ENCODE results near the gene HOXA5. TPM values are rescaled to one million over a fixed set of nuclear protein-coding genes. Genes with fewer than 3 reads are reported as not detected.

HOXA5 gene
- total RNA-seq, 2 donors from 2014 or later = 0.99 to 2.6 TPM

DNA sequence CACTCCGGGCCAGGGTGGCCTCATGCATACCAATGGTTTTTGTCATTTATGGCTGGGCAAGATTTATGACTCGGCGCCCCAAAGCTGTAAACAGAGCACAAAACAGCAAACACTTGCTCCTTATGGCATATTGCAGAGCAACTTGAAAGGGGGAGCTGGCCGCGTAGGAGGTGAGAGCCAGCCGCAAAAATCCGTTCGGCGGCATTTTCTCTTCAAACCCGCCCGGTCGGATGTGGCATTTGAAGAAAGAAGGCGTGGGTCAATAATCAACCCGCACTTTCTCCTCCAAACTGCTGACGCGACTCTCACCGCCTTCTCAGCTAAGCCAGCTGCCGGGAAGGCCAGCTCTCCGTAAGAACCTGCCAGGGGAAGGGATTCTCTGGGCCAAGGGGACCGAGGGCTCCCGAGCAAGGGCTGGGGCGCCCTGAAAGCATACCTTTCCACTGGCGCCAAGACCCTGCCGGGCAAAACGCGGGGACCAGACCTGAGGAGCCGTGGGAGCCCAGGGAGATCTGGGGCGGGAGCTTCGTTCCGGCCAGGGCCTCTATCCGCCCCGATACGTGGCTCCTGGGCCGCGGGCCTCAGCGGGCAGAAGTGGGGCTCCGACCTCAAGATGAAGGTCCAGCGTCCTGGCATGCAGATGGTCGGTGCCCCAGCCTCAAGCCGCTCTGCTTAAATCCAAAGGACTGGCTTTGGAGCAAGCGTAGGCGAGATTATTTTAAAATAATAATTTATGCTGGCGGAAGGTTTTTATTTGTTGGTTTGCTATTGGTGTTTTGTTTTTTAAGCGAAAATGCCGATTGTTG, 28.1 kb downstream of the HOXA5 start:
- no peak for DNase-seq
- TF ChIP-seq CTCF (IDR thresholded peaks at IDR 0.05) (no peak), POLR2A (IDR thresholded peaks at IDR 0.05) (no peak)
- Histone ChIP-seq H3K9me3 (no peaks in the 10 kb centered on the region), H3K36me3 (replicated peaks in 1 of 2; ENCODE audit: insufficient read depth in 1 of 2, low read depth in 2 of 2) (no peaks in the 10 kb centered on the region), H3K4me3 (no peak overlapping the region), H3K4me1 (peaks cover 8% of the 10 kb centered on the region), H3K27ac (peak overlapping the region in 3 of 4 donors; percentile 30 to 62 (median 56)), H3K27me3 (peaks cover 5 to 21% of the 10 kb centered on the region in 2 donors)
- intact Hi-C loops (cut with DNase I) = no loop called here
- ATAC-seq = no peak
- 16% methylated on average over 28 to 41 of the region's 45 CpGs for WGBS, 2 donors

GRCh38 chr7:27114881-27115220, 28.6 kb downstream of the HOXA5 start:
- no peak for DNase-seq
- intact Hi-C loops (cut with DNase I) = no loop called here
- no peak for ATAC-seq
- Histone ChIP-seq H3K4me3 (no peak overlapping the region), H3K9me3 (no peaks in the 10 kb centered on the region), H3K27ac (peak overlapping the region in 3 of 4 donors; percentile 30 to 62 (median 56)), H3K4me1 (peaks cover 8% of the 10 kb centered on the region), H3K27me3 (peaks cover 5 to 21% of the 10 kb centered on the region in 2 donors), H3K36me3 (replicated peaks in 1 of 2; ENCODE audit: insufficient read depth in 1 of 2, low read depth in 2 of 2) (no peaks in the 10 kb centered on the region)
- TF ChIP-seq POLR2A (IDR thresholded peaks at IDR 0.05) (no peak), CTCF (IDR thresholded peaks at IDR 0.05) (no peak)
- 29 to 39% methylated on average over 6 of the region's 6 CpGs for WGBS, 2 donors

DNA sequence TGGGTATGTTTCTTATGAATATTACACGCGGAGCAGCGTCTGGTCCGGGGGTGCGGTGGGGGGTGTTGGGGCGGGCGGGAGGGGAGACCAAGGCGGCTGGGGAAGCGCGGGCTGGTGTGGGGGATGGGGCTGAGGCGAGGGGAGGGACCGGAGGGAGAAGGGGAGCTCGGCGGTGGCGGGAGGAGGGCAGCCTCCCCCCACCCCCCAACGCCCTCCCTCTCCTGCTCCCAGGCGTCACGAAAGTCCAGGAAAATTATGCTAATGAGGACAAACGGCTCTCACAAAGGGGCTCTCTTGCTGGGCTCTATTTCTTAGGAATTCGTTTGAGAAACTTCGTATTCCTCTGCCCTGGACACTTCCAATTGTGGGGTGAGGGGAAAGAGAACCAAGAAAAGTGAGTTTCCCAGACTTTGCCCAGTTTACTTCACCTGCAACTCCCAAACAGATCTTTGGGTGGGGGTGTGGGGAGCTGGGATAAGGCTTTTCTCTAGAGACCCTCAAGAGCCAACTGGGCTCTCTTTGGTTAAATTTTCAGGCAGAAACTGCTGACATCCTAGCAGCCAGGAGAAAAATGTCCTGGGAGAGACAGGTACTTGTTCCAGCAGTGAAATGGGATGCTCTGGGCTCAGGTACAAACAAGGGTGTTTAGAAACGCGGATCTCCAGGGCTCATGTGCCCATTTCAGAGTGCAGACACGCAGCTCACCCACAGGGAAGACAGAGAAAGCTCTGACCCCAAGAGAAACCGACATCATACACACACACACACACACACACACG, 29.3 kb downstream of the HOXA5 start:
- Histone ChIP-seq H3K4me3 (no peak overlapping the region), H3K36me3 (replicated peaks in 1 of 2; ENCODE audit: insufficient read depth in 1 of 2, low read depth in 2 of 2) (no peaks in the 10 kb centered on the region), H3K4me1 (peaks cover 8% of the 10 kb centered on the region), H3K9me3 (no peaks in the 10 kb centered on the region), H3K27me3 (peaks cover 5 to 21% of the 10 kb centered on the region in 2 donors), H3K27ac (peak overlapping the region; percentile 4 to 62 (median 46))
- ATAC-seq (no peak), DNase-seq (no peak)
- WGBS, 2 donors = 11 to 18% methylated on average over 14 to 19 of the region's 26 CpGs
- intact Hi-C loops (cut with DNase I) = no loop called here
- TF ChIP-seq CTCF (IDR thresholded peaks at IDR 0.05) (no peak), POLR2A (IDR thresholded peaks at IDR 0.05) (no peak)

DNA sequence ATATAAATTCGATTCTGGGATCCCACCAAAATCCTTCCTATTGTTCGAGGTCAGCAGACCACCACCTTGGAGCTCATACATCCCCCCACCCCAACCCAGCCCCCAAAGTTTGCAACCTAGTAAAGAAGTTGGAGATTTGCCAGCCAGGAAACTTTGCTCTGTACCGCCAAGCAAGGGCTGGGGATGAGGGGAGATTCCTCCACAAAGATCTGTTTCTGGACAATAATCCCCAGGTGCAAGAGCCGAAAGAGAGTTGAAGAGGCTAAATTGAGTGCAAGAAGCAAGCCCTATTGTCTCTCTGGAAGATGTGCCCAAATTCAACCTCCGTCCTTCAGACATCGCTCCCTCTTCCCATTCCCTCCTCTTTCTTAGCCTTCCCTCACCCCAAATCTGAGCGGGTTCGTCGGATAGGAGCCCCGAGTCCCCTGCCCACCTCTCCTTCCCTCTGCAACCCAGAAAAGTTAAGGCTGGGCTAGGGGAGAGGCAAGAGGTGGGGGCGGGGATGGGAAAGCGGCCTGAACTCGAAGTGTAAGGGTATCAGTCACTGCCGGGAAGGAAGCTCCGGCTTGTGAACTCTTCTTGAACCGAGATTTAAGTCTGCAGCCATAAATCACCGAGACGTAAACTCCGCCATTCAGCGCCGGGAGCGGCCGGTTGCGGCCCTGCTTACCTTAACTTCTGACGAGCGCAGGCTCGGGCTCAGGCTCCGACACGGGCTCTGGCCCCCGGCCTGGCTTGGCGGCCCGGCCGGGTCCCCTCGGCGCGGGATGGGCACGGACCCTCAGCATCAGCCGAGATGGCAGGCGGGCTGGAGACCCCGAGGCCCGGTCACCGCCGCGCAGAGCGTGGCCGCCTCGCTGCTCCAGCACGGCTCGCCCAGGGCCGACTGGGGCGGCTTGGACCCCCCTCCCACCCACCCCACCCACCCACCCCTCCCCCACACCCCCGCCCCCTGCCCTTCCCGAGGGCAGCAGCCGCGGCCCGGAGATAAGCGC, 30.2 kb downstream of the HOXA5 start:
- H3K27ac ChIP-seq = peak overlapping the region in 3 of 4 donors; percentile 51 to 62 (median 62)
- intact Hi-C loops (cut with DNase I) = no loop called here
- H3K9me3 ChIP-seq = no peaks in the 10 kb centered on the region
- TF ChIP-seq POLR2A (IDR thresholded peaks at IDR 0.05) = peak in 2 of 3 donors; percentile 18 to 37
- TF ChIP-seq CTCF (IDR thresholded peaks at IDR 0.05) = no peak
- peaks cover 5 to 26% of the 10 kb centered on the region in 2 donors for H3K27me3 ChIP-seq
- ATAC-seq (no peak), DNase-seq (peak in 1 of 4 donors; percentile 45)
- 8 to 19% methylated on average over 19 to 44 of the region's 57 CpGs for WGBS, 2 donors
- H3K4me1 ChIP-seq = peaks cover 12% of the 10 kb centered on the region
- no peaks in the 10 kb centered on the region for H3K36me3 ChIP-seq (replicated peaks in 1 of 2; ENCODE audit: insufficient read depth in 1 of 2, low read depth in 2 of 2)
- no peak overlapping the region for H3K4me3 ChIP-seq
